WTC11 (cell line): ENCODE results near the gene GRIPAP1. TPM values are rescaled to one million over a fixed set of nuclear protein-coding genes. Genes with fewer than 3 reads are reported as not detected.

ENCODE experiments used
- ATAC-seq: fragments of 200-7000 bp; cut with Tn5 transposase; 2 replicates; pipeline ENCODE4 v1.10.0; 2021; ENCODE audit warnings: mild to moderate bottlenecking, moderate library complexity
- CTCF ChIA-PET: fragments of 300-600 bp; sonication (Branson Sonifier 250); formaldehyde crosslinking; loops from one replicate; lab custom pipeline; 2021; ENCODE audit warnings: antibody characterized with exemption; lab: Charles Lee
- POLR2A ChIA-PET: fragments of 350-600 bp; sonication (Branson Sonifier 250); formaldehyde crosslinking; loops from one replicate; lab custom pipeline; 2021; ENCODE audit warnings: antibody characterized with exemption; lab: Charles Lee
- DNase-seq: peaks from one replicate; pipeline ENCODE4 v3.0.0; 2021; ENCODE audit warnings: low spot score
- H3K27ac Mint-ChIP-seq: 2 replicates; pipeline ENCODE4 v1.8.0; 2021; ENCODE audit warnings: mixed read lengths
- H3K27me3 Mint-ChIP-seq: 2 replicates; pipeline ENCODE4 v1.8.0; 2021; ENCODE audit warnings: low read depth, mild to moderate bottlenecking, moderate library complexity, mixed read lengths
- H3K36me3 Mint-ChIP-seq: 2 replicates; pipeline ENCODE4 v1.8.0; 2021; ENCODE audit warnings: mixed read lengths
- H3K4me1 Mint-ChIP-seq: 2 replicates; pipeline ENCODE4 v1.8.0; 2022; ENCODE audit warnings: mixed read lengths
- H3K4me3 Mint-ChIP-seq: 2 replicates; pipeline ENCODE4 v1.8.0; 2021; ENCODE audit warnings: mild to moderate bottlenecking, moderate library complexity, mixed read lengths
- H3K9me3 Mint-ChIP-seq: 2 replicates; pipeline ENCODE4 v1.8.0; 2021; ENCODE audit warnings: mixed read lengths
- CBFB ChIP-seq: sonication (generic); formaldehyde crosslinking; IDR thresholded peaks from 2 replicates; pipeline ENCODE4 v1.8.1; 2022; ENCODE audit warnings: mild to moderate bottlenecking, low read depth, missing genetic modification reagents
- CREB1 ChIP-seq: sonication (generic); formaldehyde crosslinking; IDR thresholded peaks from 2 replicates; pipeline ENCODE4 v1.8.0; 2023; ENCODE audit warnings: mild to moderate bottlenecking, missing genetic modification reagents
- E2F1 ChIP-seq: sonication (generic); formaldehyde crosslinking; IDR thresholded peaks from 2 replicates; pipeline ENCODE4 v1.8.0; 2022; ENCODE audit warnings: mild to moderate bottlenecking, missing genetic modification reagents
- FOXK1 ChIP-seq: sonication (generic); formaldehyde crosslinking; IDR thresholded peaks from 2 replicates; pipeline ENCODE4 v1.8.0; 2022; ENCODE audit warnings: mild to moderate bottlenecking, moderate library complexity, missing genetic modification reagents
- FOXP4 ChIP-seq: sonication (generic); formaldehyde crosslinking; IDR thresholded peaks from 2 replicates; pipeline ENCODE4 v1.8.0; 2022; ENCODE audit warnings: mild to moderate bottlenecking, missing genetic modification reagents
- JAZF1 ChIP-seq: fragments of 250-450 bp; sonication (Bioruptor Pico); IDR thresholded peaks from 2 replicates; pipeline ENCODE4 v1.9.0; 2021; ENCODE audit warnings: moderate library complexity, mild to moderate bottlenecking, inconsistent platforms
- MXD4 ChIP-seq: fragments of 250-450 bp; sonication (Bioruptor Pico); IDR thresholded peaks from 2 replicates; pipeline ENCODE4 v1.8.0; 2021; ENCODE audit warnings: mild to moderate bottlenecking, moderate library complexity, borderline replicate concordance
- NFE2L1 ChIP-seq: sonication (generic); formaldehyde crosslinking; IDR thresholded peaks from 2 replicates; pipeline ENCODE4 v1.8.1; 2023; ENCODE audit warnings: missing genetic modification reagents
- SP1 ChIP-seq: sonication (generic); formaldehyde crosslinking; conservative IDR thresholded peaks from 2 replicates; pipeline ENCODE4 v1.8.1; 2022; ENCODE audit warnings: missing genetic modification reagents
- USF1 ChIP-seq: sonication (generic); formaldehyde crosslinking; IDR thresholded peaks from 2 replicates; pipeline ENCODE4 v1.8.0; 2022; ENCODE audit warnings: mild to moderate bottlenecking, missing genetic modification reagents
- ZNF121 ChIP-seq: sonication (generic); formaldehyde crosslinking; IDR thresholded peaks from 2 replicates; pipeline ENCODE4 v1.8.0; 2023; ENCODE audit warnings: missing genetic modification reagents
- ZNF232 ChIP-seq: sonication (generic); formaldehyde crosslinking; IDR thresholded peaks from 2 replicates; pipeline ENCODE4 v1.8.0; 2022; ENCODE audit warnings: mild to moderate bottlenecking, missing genetic modification reagents
- ZNF423 ChIP-seq: fragments of 250-450 bp; sonication (Bioruptor Pico); IDR thresholded peaks from 2 replicates; pipeline ENCODE4 v2.1.2; 2022; ENCODE audit warnings: mild to moderate bottlenecking, moderate library complexity
- ZSCAN18 ChIP-seq: fragments of 250-450 bp; sonication (Bioruptor Pico); IDR thresholded peaks from 2 replicates; pipeline ENCODE4 v2.1.2; 2022; ENCODE audit warnings: mild to moderate bottlenecking, moderate library complexity
- total RNA-seq: library from RNA; stranded (reverse); gene quantifications from 3 replicates; pipeline ENCODE4 v1.2.3, GENCODE V29; 2021
- TF ChIP-seq, protein P1 (sequence below): sonication (generic); formaldehyde crosslinking; IDR thresholded peaks from 2 replicates; pipeline ENCODE4 v1.8.1; 2022; ENCODE audit warnings: low read depth, mild to moderate bottlenecking, moderate library complexity, missing genetic modification reagents, borderline replicate concordance
- TF ChIP-seq, protein P2 (sequence below): fragments of 250-450 bp; sonication (Bioruptor Pico); IDR thresholded peaks from 2 replicates; pipeline ENCODE4 v1.9.0; 2021; ENCODE audit warnings: mild to moderate bottlenecking, borderline replicate concordance
- TF ChIP-seq, protein P3 (sequence below): sonication (generic); formaldehyde crosslinking; IDR thresholded peaks from 2 replicates; pipeline ENCODE4 v1.8.0; 2023; ENCODE audit warnings: mild to moderate bottlenecking, missing genetic modification reagents
- TF ChIP-seq, protein P4 (sequence below): sonication (generic); formaldehyde crosslinking; IDR thresholded peaks from 2 replicates; pipeline ENCODE4 v1.8.1; 2022; ENCODE audit warnings: mild to moderate bottlenecking, moderate library complexity, missing genetic modification reagents

GRIPAP1 gene
- total RNA-seq, 1 experiment from 2014 or later = 70.7 TPM

DNA sequence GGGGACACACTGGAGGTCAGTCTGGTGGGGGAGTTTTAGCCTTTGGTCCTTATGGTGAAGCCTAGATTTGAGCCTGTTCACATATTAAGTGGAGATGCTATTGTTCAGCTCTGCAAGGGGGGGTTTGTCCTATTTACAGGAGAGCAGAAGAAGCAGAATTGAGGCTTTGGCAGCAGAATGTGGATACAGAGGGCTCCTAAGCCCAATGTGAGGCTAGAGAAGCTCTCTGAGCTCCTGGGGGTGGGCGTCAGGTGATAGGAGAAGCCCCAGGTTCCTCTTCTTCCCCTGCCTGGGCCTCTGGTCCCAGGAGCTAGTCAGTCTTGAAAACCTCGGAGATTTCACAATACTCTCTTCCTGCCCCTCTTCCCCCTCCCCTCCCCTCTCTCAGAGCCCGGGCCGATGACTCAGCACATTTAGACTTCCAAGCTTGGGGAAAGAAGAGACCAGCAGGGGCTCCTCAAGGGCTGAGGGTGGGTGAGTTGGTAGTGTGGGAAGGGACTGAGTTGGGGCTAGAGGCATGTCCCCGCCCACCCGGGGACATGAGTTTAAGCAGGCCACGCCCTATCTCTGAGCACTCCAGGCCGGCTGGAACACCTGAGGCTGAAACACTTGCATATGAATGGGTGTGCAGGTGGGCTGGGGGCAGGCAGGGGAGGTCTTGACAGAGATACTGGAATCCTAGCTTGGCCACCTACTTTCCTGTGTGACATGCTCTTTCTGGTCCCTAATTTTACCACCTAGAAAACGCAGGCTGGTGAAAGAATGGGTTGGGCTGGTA, 37.7 kb upstream of the GRIPAP1 start:
- no peaks in the 10 kb centered on the region for H3K9me3 Mint-ChIP-seq
- POLR2A ChIA-PET = interaction anchor here (0.7 to 2.2 kb wide), 3 partner anchors 9 to 37 kb away, joined by 3 to 8 read pairs (median 4); no protein-coding TSS in a partner anchor
- CTCF ChIA-PET = interaction anchor here (0.9 to 2.5 kb wide), 5 partner anchors 38 to 116 kb away, joined by 3 to 13 read pairs (median 3); partner anchors contain the start of genes GRIPAP1 and KCND1
- H3K36me3 Mint-ChIP-seq = peaks cover 24% of the 10 kb centered on the region
- H3K27me3 Mint-ChIP-seq = no peaks in the 10 kb centered on the region
- peak; percentile 41; the same call in 1 of the 2 replicates for TF ChIP-seq ZNF423 (CRISPR knock-in tag)
- no peak for TF ChIP-seq ZNF232
- peak; percentile 83 for TF ChIP-seq NFE2L1 (CRISPR knock-in tag)
- TF ChIP-seq ZSCAN18 = no peak
- peak; percentile 36; the same call in 1 of the 2 replicates for TF ChIP-seq SP1
- H3K4me1 Mint-ChIP-seq = peaks cover 29% of the 10 kb centered on the region
- peak overlapping the region; percentile 88 for H3K4me3 Mint-ChIP-seq
- ATAC-seq (peak; percentile 72), DNase-seq (peak; percentile 85)
- peak overlapping the region; percentile 100 for H3K27ac Mint-ChIP-seq

- ATAC-seq (no peak), DNase-seq (no peak)
- ChIA-PET POLR2A (no interaction called here), CTCF (no interaction called here)
- H3K4me3 Mint-ChIP-seq = no peak overlapping the region
- H3K9me3 Mint-ChIP-seq = no peaks in the 10 kb centered on the region
- peaks cover 22% of the 10 kb centered on the region for H3K4me1 Mint-ChIP-seq
- H3K27me3 Mint-ChIP-seq = no peaks in the 10 kb centered on the region
- peak overlapping the region; percentile 87; the same call in 1 of the 2 replicates for H3K27ac Mint-ChIP-seq
- peaks cover 41% of the 10 kb centered on the region for H3K36me3 Mint-ChIP-seq
- TF ChIP-seq, protein P1, sequence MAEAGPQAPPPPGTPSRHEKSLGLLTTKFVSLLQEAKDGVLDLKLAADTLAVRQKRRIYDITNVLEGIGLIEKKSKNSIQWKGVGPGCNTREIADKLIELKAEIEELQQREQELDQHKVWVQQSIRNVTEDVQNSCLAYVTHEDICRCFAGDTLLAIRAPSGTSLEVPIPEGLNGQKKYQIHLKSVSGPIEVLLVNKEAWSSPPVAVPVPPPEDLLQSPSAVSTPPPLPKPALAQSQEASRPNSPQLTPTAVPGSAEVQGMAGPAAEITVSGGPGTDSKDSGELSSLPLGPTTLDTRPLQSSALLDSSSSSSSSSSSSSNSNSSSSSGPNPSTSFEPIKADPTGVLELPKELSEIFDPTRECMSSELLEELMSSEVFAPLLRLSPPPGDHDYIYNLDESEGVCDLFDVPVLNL (CRISPR knock-in tag) = no peak
- TF ChIP-seq FOXP4 (CRISPR knock-in tag) = no peak
- no peak for TF ChIP-seq FOXK1
- TF ChIP-seq CBFB (CRISPR knock-in tag) = no peak
- TF ChIP-seq, protein P2, sequence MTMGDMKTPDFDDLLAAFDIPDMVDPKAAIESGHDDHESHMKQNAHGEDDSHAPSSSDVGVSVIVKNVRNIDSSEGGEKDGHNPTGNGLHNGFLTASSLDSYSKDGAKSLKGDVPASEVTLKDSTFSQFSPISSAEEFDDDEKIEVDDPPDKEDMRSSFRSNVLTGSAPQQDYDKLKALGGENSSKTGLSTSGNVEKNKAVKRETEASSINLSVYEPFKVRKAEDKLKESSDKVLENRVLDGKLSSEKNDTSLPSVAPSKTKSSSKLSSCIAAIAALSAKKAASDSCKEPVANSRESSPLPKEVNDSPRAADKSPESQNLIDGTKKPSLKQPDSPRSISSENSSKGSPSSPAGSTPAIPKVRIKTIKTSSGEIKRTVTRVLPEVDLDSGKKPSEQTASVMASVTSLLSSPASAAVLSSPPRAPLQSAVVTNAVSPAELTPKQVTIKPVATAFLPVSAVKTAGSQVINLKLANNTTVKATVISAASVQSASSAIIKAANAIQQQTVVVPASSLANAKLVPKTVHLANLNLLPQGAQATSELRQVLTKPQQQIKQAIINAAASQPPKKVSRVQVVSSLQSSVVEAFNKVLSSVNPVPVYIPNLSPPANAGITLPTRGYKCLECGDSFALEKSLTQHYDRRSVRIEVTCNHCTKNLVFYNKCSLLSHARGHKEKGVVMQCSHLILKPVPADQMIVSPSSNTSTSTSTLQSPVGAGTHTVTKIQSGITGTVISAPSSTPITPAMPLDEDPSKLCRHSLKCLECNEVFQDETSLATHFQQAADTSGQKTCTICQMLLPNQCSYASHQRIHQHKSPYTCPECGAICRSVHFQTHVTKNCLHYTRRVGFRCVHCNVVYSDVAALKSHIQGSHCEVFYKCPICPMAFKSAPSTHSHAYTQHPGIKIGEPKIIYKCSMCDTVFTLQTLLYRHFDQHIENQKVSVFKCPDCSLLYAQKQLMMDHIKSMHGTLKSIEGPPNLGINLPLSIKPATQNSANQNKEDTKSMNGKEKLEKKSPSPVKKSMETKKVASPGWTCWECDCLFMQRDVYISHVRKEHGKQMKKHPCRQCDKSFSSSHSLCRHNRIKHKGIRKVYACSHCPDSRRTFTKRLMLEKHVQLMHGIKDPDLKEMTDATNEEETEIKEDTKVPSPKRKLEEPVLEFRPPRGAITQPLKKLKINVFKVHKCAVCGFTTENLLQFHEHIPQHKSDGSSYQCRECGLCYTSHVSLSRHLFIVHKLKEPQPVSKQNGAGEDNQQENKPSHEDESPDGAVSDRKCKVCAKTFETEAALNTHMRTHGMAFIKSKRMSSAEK = no peak
- TF ChIP-seq MXD4 (CRISPR knock-in tag) = no peak
- no peak for TF ChIP-seq ZNF121 (CRISPR knock-in tag)
- TF ChIP-seq E2F1 (CRISPR knock-in tag) = no peak
- TF ChIP-seq, protein P3, sequence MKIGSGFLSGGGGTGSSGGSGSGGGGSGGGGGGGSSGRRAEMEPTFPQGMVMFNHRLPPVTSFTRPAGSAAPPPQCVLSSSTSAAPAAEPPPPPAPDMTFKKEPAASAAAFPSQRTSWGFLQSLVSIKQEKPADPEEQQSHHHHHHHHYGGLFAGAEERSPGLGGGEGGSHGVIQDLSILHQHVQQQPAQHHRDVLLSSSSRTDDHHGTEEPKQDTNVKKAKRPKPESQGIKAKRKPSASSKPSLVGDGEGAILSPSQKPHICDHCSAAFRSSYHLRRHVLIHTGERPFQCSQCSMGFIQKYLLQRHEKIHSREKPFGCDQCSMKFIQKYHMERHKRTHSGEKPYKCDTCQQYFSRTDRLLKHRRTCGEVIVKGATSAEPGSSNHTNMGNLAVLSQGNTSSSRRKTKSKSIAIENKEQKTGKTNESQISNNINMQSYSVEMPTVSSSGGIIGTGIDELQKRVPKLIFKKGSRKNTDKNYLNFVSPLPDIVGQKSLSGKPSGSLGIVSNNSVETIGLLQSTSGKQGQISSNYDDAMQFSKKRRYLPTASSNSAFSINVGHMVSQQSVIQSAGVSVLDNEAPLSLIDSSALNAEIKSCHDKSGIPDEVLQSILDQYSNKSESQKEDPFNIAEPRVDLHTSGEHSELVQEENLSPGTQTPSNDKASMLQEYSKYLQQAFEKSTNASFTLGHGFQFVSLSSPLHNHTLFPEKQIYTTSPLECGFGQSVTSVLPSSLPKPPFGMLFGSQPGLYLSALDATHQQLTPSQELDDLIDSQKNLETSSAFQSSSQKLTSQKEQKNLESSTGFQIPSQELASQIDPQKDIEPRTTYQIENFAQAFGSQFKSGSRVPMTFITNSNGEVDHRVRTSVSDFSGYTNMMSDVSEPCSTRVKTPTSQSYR (CRISPR knock-in tag) = no peak
- TF ChIP-seq USF1 (CRISPR knock-in tag) = no peak
- TF ChIP-seq, protein P4, sequence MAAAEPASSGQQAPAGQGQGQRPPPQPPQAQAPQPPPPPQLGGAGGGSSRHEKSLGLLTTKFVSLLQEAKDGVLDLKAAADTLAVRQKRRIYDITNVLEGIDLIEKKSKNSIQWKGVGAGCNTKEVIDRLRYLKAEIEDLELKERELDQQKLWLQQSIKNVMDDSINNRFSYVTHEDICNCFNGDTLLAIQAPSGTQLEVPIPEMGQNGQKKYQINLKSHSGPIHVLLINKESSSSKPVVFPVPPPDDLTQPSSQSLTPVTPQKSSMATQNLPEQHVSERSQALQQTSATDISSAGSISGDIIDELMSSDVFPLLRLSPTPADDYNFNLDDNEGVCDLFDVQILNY (CRISPR knock-in tag) = no peak
- no peak for TF ChIP-seq NFE2L1 (CRISPR knock-in tag)
- TF ChIP-seq CREB1 (CRISPR knock-in tag) = no peak
- no peak for TF ChIP-seq JAZF1 (CRISPR knock-in tag)
Observed at GRCh38 chrX:49037883-49038475, 35.9 kb upstream of the GRIPAP1 start.
